RWPE1 (cell line): Measurements from ENCODE around the gene THRB.
A peak's percentile ranks its signal among the peaks of the same experiment; 100 is the strongest.

Source experiments
- CTCF ChIA-PET: fragments of 350-600 bp; sonication (Branson Sonifier 250); formaldehyde crosslinking; extraction: SDS; loops from one replicate; lab custom pipeline; 2021; lab: Yijun Ruan, JAX
- POLR2A ChIA-PET: fragments of 400-600 bp; formaldehyde crosslinking; extraction: SDS; loops from one replicate; lab custom pipeline; 2020; ENCODE audit warnings: antibody characterized with exemption; ENCODE audit not compliant: low non-redundant PET; lab: Yijun Ruan, JAX
- DNase-seq: peaks from one replicate; pipeline ENCODE4 v3.0.0; 2012; ENCODE audit warnings: low spot score
- H3K27ac ChIP-seq: fragments of 450-650 bp; 2 replicates; pipeline ENCODE4 v1.5.1; 2017
- TF ChIP-seq, protein P1 (sequence below): fragments of 450-650 bp; conservative IDR thresholded peaks from 2 replicates; pipeline ENCODE4 v1.5.1; 2017; ENCODE audit warnings: low read depth, mild to moderate bottlenecking

Gene THRB

DNA sequence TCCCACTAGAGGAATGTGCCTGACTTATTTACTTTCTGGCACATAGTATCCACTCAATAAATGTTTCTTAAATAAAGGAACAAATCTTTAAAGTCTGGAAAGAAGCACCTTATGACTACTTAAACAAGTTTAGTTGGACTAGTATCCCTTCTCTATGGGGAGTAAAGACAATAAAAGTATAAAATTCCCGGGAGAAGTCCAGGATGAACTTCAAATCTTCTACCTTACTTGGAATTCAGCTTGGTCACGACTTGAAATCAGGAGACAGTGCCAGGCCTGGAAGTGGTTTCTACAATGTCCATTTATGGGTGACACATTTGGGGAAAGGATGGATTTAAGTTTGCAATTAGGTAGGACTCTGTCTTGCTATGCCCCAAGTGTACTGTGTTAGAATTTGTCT is 353.1 kb downstream of the THRB start:
- ChIA-PET CTCF (no interaction called here), POLR2A (no interaction called here)
- no peak for DNase-seq

DNA sequence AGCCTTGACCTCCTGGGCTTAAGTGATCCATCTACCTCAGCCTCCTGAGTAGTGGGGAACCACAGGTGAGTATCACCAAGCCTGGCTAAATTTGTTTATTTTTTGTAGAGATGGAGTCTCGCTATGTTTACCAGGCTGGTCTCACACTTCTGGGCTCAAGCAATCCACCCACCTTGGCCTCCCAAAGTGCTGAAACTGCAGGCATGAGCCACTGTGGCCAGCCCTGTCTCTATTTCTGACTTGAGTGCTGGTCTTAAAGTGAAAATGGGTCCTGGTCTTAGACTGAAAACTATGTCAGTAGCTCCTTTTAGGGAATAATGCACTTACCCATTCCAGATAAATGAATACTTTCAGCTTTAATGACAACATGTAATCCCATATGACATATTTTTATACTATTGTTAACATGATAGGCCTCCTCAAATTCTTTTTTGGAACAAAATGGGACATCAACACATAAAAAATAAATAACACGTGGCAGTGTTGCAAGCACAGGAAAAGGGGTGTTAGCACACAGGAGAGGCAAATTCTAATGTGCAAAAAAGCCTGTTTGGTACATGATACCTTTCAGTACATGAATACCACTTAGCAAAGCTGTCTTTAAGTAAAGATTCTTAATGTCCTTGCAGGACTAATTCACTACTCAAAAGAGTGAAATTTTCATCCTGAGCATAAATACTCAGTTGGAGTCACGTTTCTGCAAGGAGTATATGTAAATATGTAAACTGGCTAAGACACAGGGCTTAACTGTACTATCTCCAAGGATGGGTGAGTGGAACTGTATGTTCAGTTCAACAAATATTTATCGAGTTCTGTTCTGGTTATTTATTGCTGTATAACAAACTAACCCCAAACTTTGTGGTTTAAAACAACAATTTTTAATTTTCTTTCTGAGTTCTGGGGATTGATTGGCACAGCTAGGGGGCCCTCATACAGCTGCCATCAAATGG is 354.9 kb downstream of the THRB start:
- no peak for DNase-seq
- ChIA-PET CTCF (no interaction called here), POLR2A (no interaction called here)
- no peak overlapping the region; the same call in 1 of the 2 replicates for H3K27ac ChIP-seq
- TF ChIP-seq, protein P1, sequence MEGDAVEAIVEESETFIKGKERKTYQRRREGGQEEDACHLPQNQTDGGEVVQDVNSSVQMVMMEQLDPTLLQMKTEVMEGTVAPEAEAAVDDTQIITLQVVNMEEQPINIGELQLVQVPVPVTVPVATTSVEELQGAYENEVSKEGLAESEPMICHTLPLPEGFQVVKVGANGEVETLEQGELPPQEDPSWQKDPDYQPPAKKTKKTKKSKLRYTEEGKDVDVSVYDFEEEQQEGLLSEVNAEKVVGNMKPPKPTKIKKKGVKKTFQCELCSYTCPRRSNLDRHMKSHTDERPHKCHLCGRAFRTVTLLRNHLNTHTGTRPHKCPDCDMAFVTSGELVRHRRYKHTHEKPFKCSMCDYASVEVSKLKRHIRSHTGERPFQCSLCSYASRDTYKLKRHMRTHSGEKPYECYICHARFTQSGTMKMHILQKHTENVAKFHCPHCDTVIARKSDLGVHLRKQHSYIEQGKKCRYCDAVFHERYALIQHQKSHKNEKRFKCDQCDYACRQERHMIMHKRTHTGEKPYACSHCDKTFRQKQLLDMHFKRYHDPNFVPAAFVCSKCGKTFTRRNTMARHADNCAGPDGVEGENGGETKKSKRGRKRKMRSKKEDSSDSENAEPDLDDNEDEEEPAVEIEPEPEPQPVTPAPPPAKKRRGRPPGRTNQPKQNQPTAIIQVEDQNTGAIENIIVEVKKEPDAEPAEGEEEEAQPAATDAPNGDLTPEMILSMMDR, result no peak

More for the DNA sequence above, 353.1 kb downstream of the THRB start:
- TF ChIP-seq, protein P1, result no peak
- H3K27ac ChIP-seq, result no peak overlapping the region

DNA sequence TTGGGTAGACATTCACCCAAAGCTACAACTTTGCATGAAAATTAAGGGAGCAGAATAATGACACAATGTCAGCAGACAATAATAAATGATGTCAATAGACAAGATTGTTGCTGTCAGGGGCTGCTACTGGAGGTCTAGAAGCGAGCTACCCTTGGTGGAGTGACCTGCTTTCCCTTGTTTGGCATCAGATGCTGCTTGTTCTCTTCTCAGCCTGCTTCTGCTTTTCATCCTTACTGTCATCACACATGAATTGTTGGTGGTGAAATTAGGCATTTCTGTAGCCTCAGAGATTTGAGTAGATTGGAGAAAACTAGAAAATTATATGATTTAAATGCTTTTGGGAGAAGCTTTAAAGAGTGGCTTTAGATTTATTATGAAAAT is 355.8 kb downstream of the THRB start:
- H3K27ac ChIP-seq, result no peak overlapping the region
- ChIA-PET POLR2A (no interaction called here), CTCF (no interaction called here)
- TF ChIP-seq, protein P1, result no peak
- no peak for DNase-seq

DNA sequence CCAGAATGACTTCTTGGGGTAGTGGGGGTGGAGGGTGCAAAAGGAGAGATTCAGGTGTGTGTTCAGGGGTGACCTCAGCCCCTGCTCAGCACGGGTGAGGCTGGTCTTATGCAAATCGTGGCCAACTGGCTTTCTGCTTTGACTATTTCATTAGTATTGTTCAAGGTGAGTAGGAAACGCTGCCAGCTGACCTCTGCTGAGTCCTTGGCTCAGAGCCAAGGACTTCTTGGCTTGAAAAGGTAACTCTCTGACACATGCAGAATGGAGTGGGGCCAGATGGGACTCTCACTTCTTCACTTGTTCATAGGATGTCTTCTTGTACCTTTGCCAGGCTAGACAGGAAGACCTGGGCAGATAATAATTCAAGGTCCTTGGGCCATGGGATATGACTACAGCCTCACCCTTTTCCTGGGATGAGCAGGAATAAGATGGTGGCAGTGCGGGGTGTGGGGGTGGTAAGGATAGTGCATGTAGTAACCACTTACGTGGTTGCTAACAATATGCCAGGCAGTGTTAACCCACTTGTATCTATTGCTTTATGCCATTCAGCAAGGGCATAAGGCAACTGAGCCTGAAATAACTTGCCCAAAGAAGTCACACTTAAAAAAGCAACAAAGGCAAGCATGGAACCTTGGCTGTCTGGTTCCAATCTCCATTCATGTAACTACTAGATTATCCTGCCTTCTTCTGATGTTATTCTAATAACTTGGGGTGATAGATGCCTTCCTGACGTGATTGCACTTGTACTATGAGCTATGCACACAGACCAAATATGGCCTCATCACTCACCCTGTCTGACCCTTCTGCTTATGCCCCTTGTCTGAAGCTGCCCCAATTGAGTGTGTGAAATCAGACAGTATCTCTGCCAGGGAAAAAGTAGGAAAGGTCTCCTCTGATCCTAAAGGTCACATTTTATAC is 356.4 kb downstream of the THRB start:
- CTCF ChIA-PET, result interaction anchor here (0.6 kb wide), 1 partner anchor 106 kb away, joined by 3 read pairs; no protein-coding TSS in a partner anchor
- H3K27ac ChIP-seq, result peak overlapping the region; percentile 80
- POLR2A ChIA-PET, result no interaction called here
- TF ChIP-seq, protein P1, result no peak
- DNase-seq, result peak; percentile 17

DNA sequence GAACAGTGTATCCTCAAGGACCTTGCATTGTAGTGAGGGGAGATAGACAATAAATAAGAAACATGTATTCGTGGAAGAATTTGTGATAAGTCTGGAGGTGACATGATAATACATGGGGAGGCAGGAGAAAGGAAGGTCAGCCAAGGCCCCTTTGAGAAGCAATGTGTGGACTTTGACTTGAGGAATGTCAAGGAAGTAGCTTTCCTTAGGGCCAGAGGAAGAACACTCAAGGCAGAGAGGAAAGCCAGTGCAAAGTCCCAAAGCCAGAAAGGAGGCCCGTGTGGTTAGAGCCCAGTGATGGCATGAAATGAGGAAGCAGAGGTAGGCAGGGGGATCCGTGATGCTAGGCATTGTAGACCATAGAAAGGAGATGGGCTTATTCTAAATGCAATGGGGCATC is 357.3 kb downstream of the THRB start:
- POLR2A ChIA-PET, result no interaction called here
- H3K27ac ChIP-seq, result peak overlapping the region; percentile 80
- DNase-seq, result no peak
- TF ChIP-seq, protein P1, result no peak
- CTCF ChIA-PET, result interaction anchor here (0.6 kb wide), 1 partner anchor 107 kb away, joined by 3 read pairs; no protein-coding TSS in a partner anchor

DNA sequence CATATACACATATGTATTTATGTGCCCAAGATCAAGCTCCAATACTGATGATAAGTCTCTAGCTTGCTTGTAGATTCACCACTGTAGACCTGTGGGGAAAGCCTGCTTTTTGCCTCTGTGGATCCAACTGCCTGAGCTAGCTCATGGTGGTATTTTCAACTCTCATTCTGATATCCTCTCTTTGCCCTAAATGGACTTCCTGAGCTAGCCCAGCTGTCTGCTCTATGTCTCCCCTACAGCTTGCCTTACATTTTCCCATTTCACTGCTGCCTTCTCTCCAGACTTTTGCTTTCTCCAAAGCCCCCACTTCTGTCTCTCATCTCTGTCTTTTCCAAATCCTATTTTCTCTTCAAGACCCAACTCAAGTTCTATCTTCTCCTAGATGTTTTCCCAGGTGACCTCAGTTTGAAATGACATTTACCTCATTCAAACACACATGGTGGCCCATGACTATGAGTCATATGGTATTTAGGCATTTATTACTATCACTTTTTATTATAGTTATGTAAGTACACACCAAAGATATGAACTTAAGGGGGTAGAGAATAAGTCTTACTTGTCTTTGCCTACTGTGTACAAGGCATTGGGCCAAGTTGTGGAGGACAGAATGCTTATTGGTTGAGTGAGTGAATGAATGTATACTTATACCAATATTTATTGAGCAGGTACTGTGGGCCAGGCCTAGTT is 357.9 kb downstream of the THRB start:
- TF ChIP-seq, protein P1, result no peak
- ChIA-PET CTCF (interaction anchor here (0.5 kb wide), 1 partner anchor 418 kb away, joined by 4 read pairs; no protein-coding TSS in a partner anchor), POLR2A (no interaction called here)
- H3K27ac ChIP-seq, result no peak overlapping the region
- DNase-seq, result no peak
